Parathyroid adenoma (tissue), 2 donors: Measurements from ENCODE around the gene NPC2.

ENCODE experiments used
- H2AFZ ChIP-seq: fragments of 300-600 bp; sonication (generic); one replicate; pipeline ENCODE4 v1.7.0; 2017; ENCODE audit warnings: antibody characterized with exemption, mild to moderate bottlenecking
- H3K27ac ChIP-seq: fragments of 300-600 bp; sonication (generic); one replicate; pipeline ENCODE4 v1.7.0; 2017
- H3K27me3 ChIP-seq: fragments of 300-600 bp; sonication (generic); one replicate; pipeline ENCODE4 v1.7.0; 2017; ENCODE audit warnings: low read length; ENCODE audit not compliant: control insufficient read depth, insufficient read depth
- H3K36me3 ChIP-seq: fragments of 300-600 bp; sonication (generic); one replicate; pipeline ENCODE4 v1.7.0; 2017; ENCODE audit warnings: low read length; ENCODE audit not compliant: control insufficient read depth, insufficient read depth
- H3K4me1 ChIP-seq: fragments of 300-600 bp; sonication (generic); one replicate; pipeline ENCODE4 v1.7.0; 2017; ENCODE audit warnings: control low read depth
- H3K4me2 ChIP-seq: fragments of 300-600 bp; sonication (generic); one replicate; pipeline ENCODE4 v1.7.0; 2017; ENCODE audit warnings: low read length
- H3K4me3 ChIP-seq: fragments of 300-600 bp; sonication (generic); one replicate; pipeline ENCODE4 v1.7.0; 2017; ENCODE audit warnings: low read depth, low read length
- H3K79me2 ChIP-seq: fragments of 300-600 bp; sonication (generic); one replicate; pipeline ENCODE4 v1.7.0; 2017; ENCODE audit warnings: control low read depth
- H3K9ac ChIP-seq: fragments of 300-600 bp; sonication (generic); one replicate; pipeline ENCODE4 v1.7.0; 2017; ENCODE audit warnings: mild to moderate bottlenecking
- H3K9me3 ChIP-seq: fragments of 300-600 bp; sonication (generic); one replicate; pipeline ENCODE4 v1.7.0; 2017; ENCODE audit warnings: low read length; ENCODE audit not compliant: control insufficient read depth
- TF ChIP-seq, protein P1 (sequence below): fragments of 300-600 bp; sonication (generic); IDR thresholded peaks from one replicate; pipeline ENCODE4 v1.7.0; 2017; ENCODE audit warnings: antibody characterized with exemption, mild to moderate bottlenecking
- donor health status: primary hyperparathyroidism.

Gene NPC2

DNA sequence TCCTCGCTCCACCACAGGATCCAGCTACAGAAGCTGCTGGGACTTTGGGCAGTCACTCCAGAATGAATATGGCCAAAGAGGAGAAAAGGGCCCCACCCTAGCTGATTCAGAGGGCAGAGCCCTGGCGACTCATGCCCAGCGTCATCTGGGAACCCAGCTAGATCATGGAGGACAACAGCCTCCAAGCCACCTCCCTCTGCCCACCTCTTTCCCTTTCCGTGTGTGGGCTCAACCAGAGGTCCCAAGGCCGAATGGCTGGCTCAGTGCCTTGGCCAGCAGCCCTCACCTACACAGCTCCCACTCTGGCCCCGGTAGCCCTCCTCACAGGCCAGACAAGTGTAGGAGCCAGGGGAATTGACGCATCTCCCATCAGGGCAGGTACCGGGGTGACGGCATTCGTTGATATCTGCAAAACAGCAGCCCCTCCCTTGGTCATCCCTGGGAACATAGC lies 17.9 kb upstream of the NPC2 start:
- H3K27me3 ChIP-seq: no peaks in the 10 kb centered on the region
- H3K27ac ChIP-seq: no peak overlapping the region
- H2AFZ ChIP-seq: no peak overlapping the region
- H3K4me2 ChIP-seq: no peak overlapping the region
- H3K4me1 ChIP-seq: no peaks in the 10 kb centered on the region
- H3K4me3 ChIP-seq: no peak overlapping the region
- H3K79me2 ChIP-seq: no peaks in the 10 kb centered on the region
- no peaks in the 10 kb centered on the region for H3K9me3 ChIP-seq
- TF ChIP-seq, protein P1, sequence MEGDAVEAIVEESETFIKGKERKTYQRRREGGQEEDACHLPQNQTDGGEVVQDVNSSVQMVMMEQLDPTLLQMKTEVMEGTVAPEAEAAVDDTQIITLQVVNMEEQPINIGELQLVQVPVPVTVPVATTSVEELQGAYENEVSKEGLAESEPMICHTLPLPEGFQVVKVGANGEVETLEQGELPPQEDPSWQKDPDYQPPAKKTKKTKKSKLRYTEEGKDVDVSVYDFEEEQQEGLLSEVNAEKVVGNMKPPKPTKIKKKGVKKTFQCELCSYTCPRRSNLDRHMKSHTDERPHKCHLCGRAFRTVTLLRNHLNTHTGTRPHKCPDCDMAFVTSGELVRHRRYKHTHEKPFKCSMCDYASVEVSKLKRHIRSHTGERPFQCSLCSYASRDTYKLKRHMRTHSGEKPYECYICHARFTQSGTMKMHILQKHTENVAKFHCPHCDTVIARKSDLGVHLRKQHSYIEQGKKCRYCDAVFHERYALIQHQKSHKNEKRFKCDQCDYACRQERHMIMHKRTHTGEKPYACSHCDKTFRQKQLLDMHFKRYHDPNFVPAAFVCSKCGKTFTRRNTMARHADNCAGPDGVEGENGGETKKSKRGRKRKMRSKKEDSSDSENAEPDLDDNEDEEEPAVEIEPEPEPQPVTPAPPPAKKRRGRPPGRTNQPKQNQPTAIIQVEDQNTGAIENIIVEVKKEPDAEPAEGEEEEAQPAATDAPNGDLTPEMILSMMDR: no peak
- no peaks in the 10 kb centered on the region for H3K36me3 ChIP-seq
- no peak overlapping the region for H3K9ac ChIP-seq

GRCh38 chr14:74510223-74510931 lies 17.3 kb upstream of the NPC2 start:
- Histone ChIP-seq H3K79me2 (no peaks in the 10 kb centered on the region), H3K27ac (no peak overlapping the region), H3K36me3 (no peaks in the 10 kb centered on the region), H3K27me3 (no peaks in the 10 kb centered on the region), H3K4me1 (no peaks in the 10 kb centered on the region), H2AFZ (no peak overlapping the region), H3K9ac (no peak overlapping the region), H3K4me3 (no peak overlapping the region), H3K4me2 (no peak overlapping the region), H3K9me3 (no peaks in the 10 kb centered on the region)
- TF ChIP-seq, protein P1: no peak

DNA sequence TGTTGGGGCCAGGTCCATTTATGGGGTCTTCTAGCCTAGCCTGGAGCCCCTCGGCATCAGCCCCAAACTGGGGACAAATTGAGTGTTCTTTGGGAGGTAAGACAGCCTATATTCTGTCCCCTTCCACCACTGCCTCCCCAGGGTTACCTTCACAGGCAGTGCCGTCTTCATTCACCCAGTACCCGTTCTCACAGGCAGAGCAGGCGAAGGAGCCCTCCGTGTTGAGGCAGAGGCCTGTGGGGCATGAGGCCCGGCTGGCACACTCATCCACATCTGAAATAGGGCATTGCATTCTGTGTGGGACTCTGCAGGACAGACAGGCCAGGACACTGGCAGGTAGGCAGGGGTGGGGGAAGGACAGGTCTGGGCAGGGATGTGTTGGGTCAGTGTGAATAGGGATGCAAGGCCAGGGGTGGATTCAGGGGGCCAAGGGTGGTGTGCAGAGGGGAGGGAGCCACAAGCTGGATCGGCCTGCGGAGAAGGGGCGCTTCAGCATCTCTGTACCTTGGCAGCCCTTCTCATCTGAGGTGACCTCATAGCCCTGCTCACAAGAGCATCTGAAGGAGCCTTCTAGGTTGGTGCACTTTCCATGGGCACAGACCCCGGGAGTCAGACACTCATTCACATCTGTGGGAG lies 16.6 kb upstream of the NPC2 start:
- no peaks in the 10 kb centered on the region for H3K9me3 ChIP-seq
- H3K27me3 ChIP-seq: no peaks in the 10 kb centered on the region
- TF ChIP-seq, protein P1: no peak
- no peak overlapping the region for H2AFZ ChIP-seq
- H3K9ac ChIP-seq: no peak overlapping the region
- H3K4me2 ChIP-seq: no peak overlapping the region
- H3K36me3 ChIP-seq: no peaks in the 10 kb centered on the region
- H3K4me1 ChIP-seq: no peaks in the 10 kb centered on the region
- H3K27ac ChIP-seq: no peak overlapping the region
- H3K79me2 ChIP-seq: no peaks in the 10 kb centered on the region
- H3K4me3 ChIP-seq: no peak overlapping the region

DNA sequence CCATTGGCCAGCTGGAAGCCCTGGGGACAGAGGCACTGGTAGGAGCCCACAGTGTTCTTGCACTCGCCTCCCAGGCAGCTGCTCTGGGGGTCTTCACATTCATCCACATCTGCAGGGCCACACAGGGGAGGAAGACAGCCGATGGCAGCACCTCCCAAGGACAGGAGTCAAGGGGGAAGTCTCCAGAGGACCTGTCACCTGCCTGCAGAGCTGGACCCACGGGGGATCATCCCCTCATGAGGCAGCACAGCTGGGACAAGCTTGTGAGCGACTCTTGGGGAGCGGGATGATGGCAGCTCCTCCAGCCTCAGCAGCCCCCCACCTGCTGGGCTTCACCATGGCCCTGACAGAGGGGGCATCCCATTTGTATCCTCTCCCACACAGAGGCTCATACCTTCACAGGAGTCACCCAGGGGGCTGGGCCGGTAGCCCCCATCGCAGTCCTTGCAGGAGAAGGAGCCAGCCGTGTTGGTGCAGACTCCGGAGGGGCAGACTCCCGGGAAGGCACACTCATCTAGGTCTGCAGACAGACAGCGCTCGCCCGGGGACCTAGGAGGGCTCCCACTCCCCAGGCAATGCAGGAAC lies 15.8 kb upstream of the NPC2 start:
- H3K4me2 ChIP-seq: no peak overlapping the region
- TF ChIP-seq, protein P1: no peak
- no peaks in the 10 kb centered on the region for H3K36me3 ChIP-seq
- H3K9ac ChIP-seq: no peak overlapping the region
- no peaks in the 10 kb centered on the region for H3K79me2 ChIP-seq
- H3K4me3 ChIP-seq: no peak overlapping the region
- H3K27me3 ChIP-seq: no peaks in the 10 kb centered on the region
- no peak overlapping the region for H3K27ac ChIP-seq
- H3K4me1 ChIP-seq: no peaks in the 10 kb centered on the region
- H2AFZ ChIP-seq: no peak overlapping the region
- H3K9me3 ChIP-seq: no peaks in the 10 kb centered on the region
